ENCODE results near the gene CEP290. TPM values are rescaled to one million over a fixed set of nuclear protein-coding genes. Genes with fewer than 3 reads are reported as not detected.

The CEP290 gene
- total and polyA plus RNA-seq, 10 donors = 4.2 to 27.1 (median 15.3) TPM

GRCh38 chr12:88181881-88182280, 40.0 kb upstream of the CEP290 start:
- intact Hi-C loops (cut with DNase I; ENCODE audit: low total_unique reads) = no loop called here
- TF ChIP-seq POLR2AphosphoS5 (IDR thresholded peaks at IDR 0.05) (no peak), POLR2A (IDR thresholded peaks at IDR 0.05) (no peak)
- TF ChIP-seq, protein P1, sequence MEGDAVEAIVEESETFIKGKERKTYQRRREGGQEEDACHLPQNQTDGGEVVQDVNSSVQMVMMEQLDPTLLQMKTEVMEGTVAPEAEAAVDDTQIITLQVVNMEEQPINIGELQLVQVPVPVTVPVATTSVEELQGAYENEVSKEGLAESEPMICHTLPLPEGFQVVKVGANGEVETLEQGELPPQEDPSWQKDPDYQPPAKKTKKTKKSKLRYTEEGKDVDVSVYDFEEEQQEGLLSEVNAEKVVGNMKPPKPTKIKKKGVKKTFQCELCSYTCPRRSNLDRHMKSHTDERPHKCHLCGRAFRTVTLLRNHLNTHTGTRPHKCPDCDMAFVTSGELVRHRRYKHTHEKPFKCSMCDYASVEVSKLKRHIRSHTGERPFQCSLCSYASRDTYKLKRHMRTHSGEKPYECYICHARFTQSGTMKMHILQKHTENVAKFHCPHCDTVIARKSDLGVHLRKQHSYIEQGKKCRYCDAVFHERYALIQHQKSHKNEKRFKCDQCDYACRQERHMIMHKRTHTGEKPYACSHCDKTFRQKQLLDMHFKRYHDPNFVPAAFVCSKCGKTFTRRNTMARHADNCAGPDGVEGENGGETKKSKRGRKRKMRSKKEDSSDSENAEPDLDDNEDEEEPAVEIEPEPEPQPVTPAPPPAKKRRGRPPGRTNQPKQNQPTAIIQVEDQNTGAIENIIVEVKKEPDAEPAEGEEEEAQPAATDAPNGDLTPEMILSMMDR (IDR thresholded peaks at IDR 0.05 in 8 of 11, conservative IDR thresholded peaks at IDR 0.05 in 3 of 11) = no peak
- H3K9me3 ChIP-seq = peaks cover 0 to 6% (median 0%) of the 10 kb centered on the region in 8 donors
- no peak for DNase-seq
- no peak overlapping the region for H3K4me3 ChIP-seq
- WGBS, 5 donors = 85 to 94% (median 92%) methylated on average over 3 of the region's 3 CpGs
- H3K27ac ChIP-seq = no peak overlapping the region
- no peaks in the 10 kb centered on the region for H3K27me3 ChIP-seq (replicated peaks in 1 of 7)
- no peaks in the 10 kb centered on the region for H3K4me1 ChIP-seq
- peaks cover 0 to 87% (median 23%) of the 10 kb centered on the region in 6 donors for H3K36me3 ChIP-seq

GRCh38 chr12:88179436-88180014, 37.6 kb upstream of the CEP290 start:
- Histone ChIP-seq H3K27ac (no peak overlapping the region), H3K4me3 (no peak overlapping the region), H3K4me1 (no peaks in the 10 kb centered on the region), H3K27me3 (replicated peaks in 1 of 7) (no peaks in the 10 kb centered on the region), H3K36me3 (peaks cover 0 to 100% (median 35%) of the 10 kb centered on the region in 6 donors), H3K9me3 (peaks cover 0 to 4% (median 0%) of the 10 kb centered on the region in 8 donors)
- WGBS, 5 donors = 95 to 98% (median 97%) methylated on average over 6 of the region's 6 CpGs
- TF ChIP-seq POLR2AphosphoS5 (IDR thresholded peaks at IDR 0.05) = no peak
- TF ChIP-seq, protein P1 (IDR thresholded peaks at IDR 0.05 in 8 of 11, conservative IDR thresholded peaks at IDR 0.05 in 3 of 11) = no peak
- TF ChIP-seq POLR2A (IDR thresholded peaks at IDR 0.05) = no peak
- DNase-seq = no peak
- intact Hi-C loops (cut with DNase I; ENCODE audit: low total_unique reads) = no loop called here

DNA sequence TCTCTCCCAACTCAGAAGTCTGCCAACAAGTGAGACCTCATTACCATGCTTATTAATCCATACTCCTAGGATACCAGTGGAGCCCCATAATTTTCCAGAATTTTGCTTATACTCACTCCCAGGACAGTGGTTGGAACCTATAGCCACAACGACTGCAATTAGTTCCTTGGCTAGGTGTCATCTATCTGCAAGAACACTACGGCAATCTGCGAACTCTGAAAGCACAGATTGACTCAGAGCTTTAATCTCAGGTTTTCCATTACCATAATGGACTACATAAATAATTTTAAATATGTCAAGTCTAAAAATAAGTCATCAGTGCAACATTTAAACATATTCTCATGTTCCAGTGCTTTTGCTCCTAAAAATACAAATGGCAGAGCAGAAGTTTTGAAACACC, 33.7 kb upstream of the CEP290 start:
- Histone ChIP-seq H3K36me3 (peaks cover 0 to 100% (median 43%) of the 10 kb centered on the region in 6 donors), H3K27ac (no peak overlapping the region), H3K4me1 (no peaks in the 10 kb centered on the region), H3K27me3 (replicated peaks in 1 of 7) (no peaks in the 10 kb centered on the region), H3K4me3 (no peak overlapping the region), H3K9me3 (no peaks in the 10 kb centered on the region)
- TF ChIP-seq POLR2AphosphoS5 (IDR thresholded peaks at IDR 0.05) (no peak), POLR2A (IDR thresholded peaks at IDR 0.05) (no peak)
- TF ChIP-seq, protein P1 (IDR thresholded peaks at IDR 0.05 in 8 of 11, conservative IDR thresholded peaks at IDR 0.05 in 3 of 11) = no peak
- DNase-seq = no peak
- WGBS, 5 donors = 88 to 99% (median 93%) methylated on average over 3 of the region's 3 CpGs
- intact Hi-C loops (cut with DNase I; ENCODE audit: low total_unique reads) = no loop called here

- peaks cover 0 to 100% (median 36%) of the 10 kb centered on the region in 6 donors for H3K36me3 ChIP-seq
- H3K9me3 ChIP-seq = no peaks in the 10 kb centered on the region
- H3K27me3 ChIP-seq (replicated peaks in 1 of 7) = no peaks in the 10 kb centered on the region
- no peaks in the 10 kb centered on the region for H3K4me1 ChIP-seq
- H3K27ac ChIP-seq = no peak overlapping the region
- H3K4me3 ChIP-seq = no peak overlapping the region
- TF ChIP-seq, protein P1 (IDR thresholded peaks at IDR 0.05 in 8 of 11, conservative IDR thresholded peaks at IDR 0.05 in 3 of 11) = no peak
- TF ChIP-seq POLR2AphosphoS5 (IDR thresholded peaks at IDR 0.05) (no peak), POLR2A (IDR thresholded peaks at IDR 0.05) (no peak)
- intact Hi-C loops (cut with DNase I; ENCODE audit: low total_unique reads) = no loop called here
- DNase-seq = no peak
Observed at GRCh38 chr12:88172844-88173407, 31.0 kb upstream of the CEP290 start.

Data from spleen (tissue), 11 donors.